Mucosa of stomach (tissue), 1 donor: Measurements from ENCODE around the gene RNF213.

ENCODE experiments used
- H3K27me3 ChIP-seq: one replicate; pipeline ENCODE4 v1.7.0; 2013; ENCODE audit warnings: mild to moderate bottlenecking, low read length; ENCODE audit not compliant: control insufficient read depth, insufficient read depth
- H3K36me3 ChIP-seq: one replicate; pipeline ENCODE4 v1.7.0; 2013; ENCODE audit warnings: low read length; ENCODE audit not compliant: control insufficient read depth, insufficient read depth
- H3K4me1 ChIP-seq: one replicate; pipeline ENCODE4 v1.7.0; 2013; ENCODE audit warnings: mild to moderate bottlenecking, low read length; ENCODE audit not compliant: control insufficient read depth, insufficient read depth
- H3K4me3 ChIP-seq: one replicate; pipeline ENCODE4 v1.7.0; 2013; ENCODE audit warnings: low read length
- H3K9ac ChIP-seq: one replicate; pipeline ENCODE4 v1.7.0; 2013; ENCODE audit warnings: mild to moderate bottlenecking, low read length, moderate library complexity
- H3K9me3 ChIP-seq: one replicate; pipeline ENCODE4 v1.7.0; 2013; ENCODE audit warnings: mild to moderate bottlenecking, low read length, moderate library complexity; ENCODE audit not compliant: control insufficient read depth
- donor health status: Pancreatic carcinoma.

The RNF213 gene

DNA sequence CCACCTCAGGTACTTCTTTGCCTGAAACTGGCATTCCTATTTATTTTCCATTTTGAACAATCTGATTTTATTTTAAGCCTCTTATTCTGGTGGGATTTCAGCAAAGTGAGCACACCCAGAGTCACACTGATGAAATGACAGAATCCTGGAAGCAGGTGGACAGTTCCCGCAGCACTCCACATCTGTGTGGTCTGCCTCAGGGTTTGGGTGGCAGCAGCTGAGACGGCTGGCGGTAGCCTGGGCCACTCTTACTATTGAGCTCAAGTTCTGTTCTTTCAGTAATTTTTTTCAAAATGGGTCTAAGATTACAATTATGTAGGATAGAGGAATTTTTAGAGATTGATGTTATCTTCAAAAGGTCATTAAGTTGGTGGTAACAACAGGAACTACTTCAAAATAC lies 121.8 kb downstream of the RNF213 start:
- Histone ChIP-seq H3K9me3 (no peaks in the 10 kb centered on the region), H3K9ac (no peak overlapping the region), H3K27me3 (no peaks in the 10 kb centered on the region), H3K4me3 (no peak overlapping the region), H3K36me3 (peaks cover 32% of the 10 kb centered on the region), H3K4me1 (no peaks in the 10 kb centered on the region)

DNA sequence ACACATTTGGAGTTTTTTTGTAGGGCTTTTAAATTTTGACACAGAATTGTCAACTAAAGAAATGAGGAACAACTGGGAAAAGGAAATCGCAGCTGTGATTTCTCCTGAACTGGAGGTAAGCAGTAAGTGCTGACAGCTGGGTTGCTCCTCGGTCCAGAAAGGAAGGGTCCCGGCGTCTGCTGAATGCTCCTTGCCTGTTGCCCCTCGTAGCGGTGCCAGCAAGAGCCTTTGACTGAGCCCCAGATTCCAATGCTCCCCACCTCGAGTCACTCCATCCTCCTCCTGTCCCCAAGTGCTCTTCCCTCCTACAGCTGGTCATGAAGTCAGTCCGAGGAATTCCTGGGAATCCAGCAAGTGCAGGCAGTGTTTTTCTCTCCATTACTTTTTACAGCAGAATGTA lies 122.3 kb downstream of the RNF213 start:
- H3K9ac ChIP-seq: no peak overlapping the region
- H3K9me3 ChIP-seq: no peaks in the 10 kb centered on the region
- peaks cover 26% of the 10 kb centered on the region for H3K36me3 ChIP-seq
- no peaks in the 10 kb centered on the region for H3K4me1 ChIP-seq
- H3K27me3 ChIP-seq: no peaks in the 10 kb centered on the region
- H3K4me3 ChIP-seq: no peak overlapping the region

DNA sequence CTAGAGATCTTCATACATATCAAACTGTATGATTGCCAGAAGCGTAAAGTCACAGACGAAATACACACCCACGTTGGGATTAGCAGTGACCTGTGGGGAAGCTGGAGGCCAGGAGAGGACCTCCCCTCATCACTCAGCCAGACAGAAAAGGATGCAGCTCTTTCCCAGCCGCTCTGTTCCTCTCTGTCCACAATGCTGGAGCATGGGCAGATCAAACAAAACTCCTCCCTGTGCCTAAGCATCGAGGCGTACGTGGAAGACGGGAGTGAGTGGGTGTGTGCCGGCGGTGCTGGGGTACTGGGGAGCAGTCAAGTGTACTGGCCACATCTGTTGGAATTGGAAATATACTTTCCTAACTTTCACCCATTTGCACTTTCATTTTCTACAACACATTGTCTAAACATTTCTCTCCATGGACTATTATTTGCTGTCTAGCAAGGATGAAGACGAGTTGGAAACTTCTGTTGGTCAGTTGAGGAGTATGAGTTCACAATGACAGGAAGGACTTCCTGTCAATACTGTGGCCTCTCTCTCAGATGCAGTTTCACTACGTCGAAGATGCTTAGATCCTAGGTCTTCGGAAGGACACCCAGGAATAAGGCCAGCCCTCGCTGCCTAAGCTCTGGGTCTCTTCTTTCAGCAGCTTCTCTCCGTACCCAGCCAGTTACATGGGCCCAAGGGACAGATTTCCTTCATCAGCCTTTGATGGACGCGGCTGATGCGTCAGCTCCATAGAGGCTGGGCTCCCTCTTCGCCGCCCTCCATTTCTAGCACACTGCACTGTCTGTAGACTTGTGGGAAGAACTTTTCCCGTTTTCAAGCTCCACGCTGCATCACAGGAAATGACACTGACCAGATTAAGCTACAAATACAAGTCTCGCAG lies 123.7 kb downstream of the RNF213 start:
- H3K36me3 ChIP-seq: peaks cover 30% of the 10 kb centered on the region
- no peaks in the 10 kb centered on the region for H3K9me3 ChIP-seq
- no peak overlapping the region for H3K9ac ChIP-seq
- no peaks in the 10 kb centered on the region for H3K4me1 ChIP-seq
- H3K27me3 ChIP-seq: no peaks in the 10 kb centered on the region
- H3K4me3 ChIP-seq: no peak overlapping the region

DNA sequence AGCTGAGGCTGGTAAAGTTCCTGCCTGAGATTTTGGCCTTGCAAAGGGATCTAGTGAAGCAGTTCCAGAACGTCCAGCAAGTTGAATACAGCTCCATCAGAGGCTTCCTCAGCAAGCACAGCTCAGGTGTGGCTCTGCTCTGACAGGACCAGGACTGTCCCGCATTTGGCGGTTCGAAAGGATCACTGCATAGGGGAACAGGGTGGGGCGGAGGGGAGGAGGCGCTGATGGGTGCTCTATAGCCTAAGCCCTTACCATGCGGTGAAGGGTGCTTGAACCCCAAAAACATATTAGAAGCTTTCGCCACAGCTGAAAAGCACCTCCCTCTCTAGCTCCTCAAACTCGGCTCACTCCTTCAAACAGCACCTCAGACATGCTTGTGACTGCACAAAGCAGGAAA lies 124.4 kb downstream of the RNF213 start:
- no peaks in the 10 kb centered on the region for H3K9me3 ChIP-seq
- H3K9ac ChIP-seq: no peak overlapping the region
- peaks cover 33% of the 10 kb centered on the region for H3K36me3 ChIP-seq
- no peaks in the 10 kb centered on the region for H3K27me3 ChIP-seq
- no peaks in the 10 kb centered on the region for H3K4me1 ChIP-seq
- no peak overlapping the region for H3K4me3 ChIP-seq

DNA sequence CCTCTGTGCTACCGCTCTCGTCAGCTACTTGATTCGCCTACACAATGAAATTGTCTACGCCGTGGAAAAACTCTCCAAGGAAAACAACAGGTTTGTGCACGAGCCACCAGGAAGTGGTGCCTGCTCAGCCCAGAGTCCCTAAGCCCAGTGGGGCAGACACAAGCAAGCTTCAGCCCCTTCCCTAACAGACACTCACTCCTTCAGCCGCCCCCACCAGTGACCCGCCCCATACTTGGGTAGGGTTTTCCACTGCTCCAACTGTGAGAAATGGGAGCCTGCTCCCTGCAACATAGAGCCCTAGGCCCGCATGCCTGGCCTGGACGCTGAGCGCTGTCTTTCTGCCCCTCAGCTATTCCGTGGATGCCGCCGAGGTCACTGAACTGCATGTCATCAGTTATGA lies 125.7 kb downstream of the RNF213 start:
- H3K4me1 ChIP-seq: no peaks in the 10 kb centered on the region
- H3K9ac ChIP-seq: no peak overlapping the region
- H3K9me3 ChIP-seq: no peaks in the 10 kb centered on the region
- peaks cover 26% of the 10 kb centered on the region for H3K36me3 ChIP-seq
- no peak overlapping the region for H3K4me3 ChIP-seq
- H3K27me3 ChIP-seq: no peaks in the 10 kb centered on the region

DNA sequence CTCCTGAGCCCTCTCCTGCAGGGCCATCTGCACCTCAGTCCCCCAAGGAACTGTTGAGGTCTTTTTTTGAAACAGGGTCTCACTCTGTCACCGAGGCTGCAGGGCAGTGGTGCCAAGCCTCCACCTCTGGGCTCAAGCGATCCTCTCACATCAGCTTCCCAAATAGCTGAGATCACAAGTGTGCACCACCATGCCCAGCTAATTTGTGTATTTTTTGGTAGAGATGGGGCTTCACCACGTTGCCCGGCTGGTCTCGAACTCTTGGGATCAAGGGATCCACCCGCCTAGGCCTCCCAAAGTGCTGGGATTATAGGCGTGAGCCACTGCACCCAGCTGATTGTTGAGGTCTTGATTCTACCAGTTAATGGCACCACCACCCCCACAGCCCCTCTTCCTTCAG lies 126.4 kb downstream of the RNF213 start:
- H3K4me3 ChIP-seq: no peak overlapping the region
- no peaks in the 10 kb centered on the region for H3K4me1 ChIP-seq
- H3K27me3 ChIP-seq: no peaks in the 10 kb centered on the region
- peaks cover 22% of the 10 kb centered on the region for H3K36me3 ChIP-seq
- no peak overlapping the region for H3K9ac ChIP-seq
- H3K9me3 ChIP-seq: no peaks in the 10 kb centered on the region

DNA sequence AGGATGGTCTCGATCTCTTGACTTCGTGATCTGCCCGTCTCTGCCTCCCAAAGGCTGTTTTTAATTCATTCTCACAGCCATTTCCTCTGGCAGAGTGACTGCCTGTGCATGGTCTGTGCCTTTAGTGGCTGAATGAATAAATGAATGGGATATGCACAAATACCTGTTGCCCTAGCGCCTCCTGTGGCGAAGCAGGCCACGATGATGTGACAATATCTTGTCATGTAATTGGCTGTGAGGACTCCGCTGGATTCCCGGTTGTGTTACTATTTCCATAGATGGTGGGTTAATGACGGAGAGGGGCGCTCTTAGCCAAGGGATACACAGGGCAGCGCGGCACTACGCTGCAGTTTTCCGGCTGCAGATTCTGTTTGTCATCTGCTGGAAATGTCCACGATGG lies 127.5 kb downstream of the RNF213 start:
- H3K4me3 ChIP-seq: no peak overlapping the region
- no peaks in the 10 kb centered on the region for H3K27me3 ChIP-seq
- no peaks in the 10 kb centered on the region for H3K4me1 ChIP-seq
- no peaks in the 10 kb centered on the region for H3K9me3 ChIP-seq
- H3K9ac ChIP-seq: no peak overlapping the region
- H3K36me3 ChIP-seq: peaks cover 22% of the 10 kb centered on the region

DNA sequence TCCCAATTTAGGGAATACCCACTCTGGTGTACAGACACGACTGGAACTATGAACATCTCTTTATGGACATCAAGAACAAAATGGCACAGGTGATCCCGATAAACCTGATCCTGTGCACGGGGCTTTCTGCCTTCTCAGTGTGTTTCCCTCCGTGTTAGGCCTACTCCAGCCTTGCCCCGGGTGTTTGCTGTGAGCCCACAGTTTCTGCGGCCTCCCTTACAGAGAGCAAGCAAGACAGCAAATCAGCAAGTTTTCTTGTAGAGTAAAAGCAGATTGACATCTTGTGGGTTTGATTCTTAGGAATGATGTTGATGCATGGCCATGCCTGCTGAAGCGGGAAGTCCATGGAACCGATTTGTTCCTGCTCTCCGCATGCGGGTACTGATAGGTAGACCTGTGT lies 127.9 kb downstream of the RNF213 start:
- H3K9me3 ChIP-seq: no peaks in the 10 kb centered on the region
- H3K4me3 ChIP-seq: no peak overlapping the region
- no peaks in the 10 kb centered on the region for H3K27me3 ChIP-seq
- H3K9ac ChIP-seq: no peak overlapping the region
- H3K4me1 ChIP-seq: no peaks in the 10 kb centered on the region
- H3K36me3 ChIP-seq: peaks cover 22% of the 10 kb centered on the region

DNA sequence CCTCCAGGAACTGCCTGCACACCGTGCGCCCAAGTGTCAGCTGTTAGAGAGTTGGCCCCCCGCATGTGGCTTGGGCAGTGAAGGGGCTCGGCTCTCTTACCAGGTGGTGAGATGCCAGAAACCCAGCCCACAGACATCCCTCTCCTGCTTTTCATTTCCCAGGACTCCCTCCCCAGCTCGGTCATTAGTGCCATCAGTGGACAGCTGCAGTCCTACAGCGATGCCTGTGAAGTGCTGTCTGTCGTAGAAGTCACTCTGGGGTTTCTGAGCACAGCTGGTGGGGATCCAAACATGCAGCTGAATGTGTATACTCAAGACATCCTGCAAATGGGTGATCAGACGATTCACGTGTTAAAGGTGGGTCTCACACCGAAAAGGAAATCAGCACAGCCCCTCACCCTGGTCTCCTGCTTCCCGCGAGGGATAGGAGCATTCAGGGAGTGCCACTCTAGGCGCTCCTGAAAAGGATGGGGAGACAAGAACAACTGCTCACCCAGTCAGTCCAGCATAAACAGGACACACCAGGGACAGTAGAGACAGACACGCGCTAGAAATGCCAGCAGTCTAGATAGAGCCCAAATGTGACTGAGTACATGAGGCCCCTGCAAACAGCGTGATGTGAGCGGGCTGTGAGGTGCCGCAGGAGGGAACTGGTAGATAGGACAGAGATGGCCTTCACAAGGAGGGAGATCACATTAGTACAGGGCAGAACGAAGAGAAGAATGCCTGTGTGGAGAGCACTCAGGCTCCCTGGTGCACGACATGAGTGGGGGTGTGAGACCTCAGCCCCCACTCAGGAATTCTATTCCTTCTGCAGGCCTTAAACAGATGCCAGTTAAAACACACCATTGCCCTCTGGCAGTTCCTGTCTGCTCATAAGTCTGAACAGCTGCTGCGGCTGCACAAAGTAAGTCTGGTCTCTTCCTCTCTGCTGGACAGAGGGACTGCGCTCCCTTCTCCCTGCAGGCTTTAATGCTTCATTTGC lies 128.7 kb downstream of the RNF213 start:
- no peaks in the 10 kb centered on the region for H3K4me1 ChIP-seq
- no peak overlapping the region for H3K9ac ChIP-seq
- H3K9me3 ChIP-seq: no peaks in the 10 kb centered on the region
- H3K36me3 ChIP-seq: peaks cover 22% of the 10 kb centered on the region
- no peak overlapping the region for H3K4me3 ChIP-seq
- H3K27me3 ChIP-seq: no peaks in the 10 kb centered on the region

DNA sequence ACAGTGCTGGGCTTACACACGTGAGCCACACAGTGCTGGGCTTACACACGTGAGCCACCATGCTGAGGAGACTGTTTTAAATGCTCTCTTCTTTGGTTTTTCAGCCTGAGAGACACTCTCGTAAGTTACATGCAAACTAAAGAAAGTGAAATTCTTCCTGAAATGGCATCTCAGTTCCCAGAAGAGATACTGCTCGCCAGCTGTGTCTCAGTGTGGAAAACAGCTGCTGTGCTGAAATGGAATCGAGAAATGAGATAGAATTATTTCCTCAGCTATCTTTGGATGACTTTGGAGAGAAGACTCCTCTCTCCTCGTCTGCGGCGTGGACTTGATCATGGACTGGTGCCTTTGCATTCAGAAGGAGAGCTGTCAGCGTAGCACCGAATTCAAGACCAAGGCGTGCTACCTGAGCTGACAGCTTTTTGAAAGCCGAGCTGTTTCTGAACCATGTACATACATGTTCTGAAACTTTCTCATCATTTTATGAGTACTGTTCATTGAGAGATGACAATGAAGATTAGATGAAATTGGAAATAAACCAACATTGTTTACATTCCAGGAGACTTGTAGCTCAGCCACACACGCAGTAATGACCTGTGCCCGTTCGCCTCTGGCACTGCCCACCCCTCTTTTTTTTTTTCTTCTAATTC lies 132.7 kb downstream of the RNF213 start:
- Histone ChIP-seq H3K27me3 (no peaks in the 10 kb centered on the region), H3K36me3 (peaks cover 11% of the 10 kb centered on the region), H3K9ac (no peak overlapping the region), H3K9me3 (no peaks in the 10 kb centered on the region), H3K4me1 (no peaks in the 10 kb centered on the region), H3K4me3 (no peak overlapping the region)

DNA sequence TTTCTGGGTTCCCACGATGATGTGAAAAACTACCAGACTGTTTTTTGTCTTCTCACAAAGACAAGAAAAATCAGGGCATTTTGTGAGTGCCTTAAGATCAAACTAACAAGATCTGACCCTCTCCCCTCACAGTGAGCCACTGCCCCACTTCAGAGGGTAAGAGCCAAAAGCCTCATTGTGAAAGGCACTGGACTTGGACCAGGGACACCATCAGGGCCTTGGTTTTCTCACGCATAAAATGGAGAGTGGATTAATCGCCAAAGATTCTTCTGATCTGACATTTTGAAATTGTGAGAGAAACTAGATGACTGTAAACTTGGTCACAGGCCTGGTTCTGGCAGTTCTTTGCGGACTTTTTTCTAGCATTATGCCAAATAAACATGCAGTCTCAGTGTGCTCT lies 133.3 kb downstream of the RNF213 start:
- no peak overlapping the region for H3K9ac ChIP-seq
- no peaks in the 10 kb centered on the region for H3K4me1 ChIP-seq
- H3K36me3 ChIP-seq: peaks cover 6% of the 10 kb centered on the region
- no peaks in the 10 kb centered on the region for H3K9me3 ChIP-seq
- no peaks in the 10 kb centered on the region for H3K27me3 ChIP-seq
- no peak overlapping the region for H3K4me3 ChIP-seq
